K562 (cell line): Measurements from ENCODE around the gene ADD1. TPM values are rescaled to one million over a fixed set of nuclear protein-coding genes. Genes with fewer than 3 reads are reported as not detected.

Experiments used
- ARID1B ChIP-seq: fragments of 450-650 bp; IDR thresholded peaks from 2 replicates; pipeline ENCODE4 v1.6.1; 2016; ENCODE audit warnings: antibody characterized with exemption, mild to moderate bottlenecking, inconsistent platforms
- CBFA2T2 ChIP-seq: fragments of 450-650 bp; conservative IDR thresholded peaks from 2 replicates; pipeline ENCODE4 v1.6.1; 2017; ENCODE audit warnings: mild to moderate bottlenecking
- CTBP1 ChIP-seq: fragments of 450-650 bp; IDR thresholded peaks from 2 replicates; pipeline ENCODE4 v1.6.1; 2016; ENCODE audit warnings: borderline replicate concordance
- ELF2 ChIP-seq: fragments of 250-450 bp; sonication (Bioruptor Pico); IDR thresholded peaks from 2 replicates; pipeline ENCODE4 v1.5.0; 2021; ENCODE audit warnings: mild to moderate bottlenecking
- HOXB6 ChIP-seq: fragments of 250-450 bp; sonication (Bioruptor Pico); IDR thresholded peaks from 2 replicates; pipeline ENCODE4 v1.5.1; 2022; ENCODE audit warnings: mild to moderate bottlenecking, borderline replicate concordance
- JUND ChIP-seq, 2 experiments: IDR thresholded peaks; 2 replicates in 1 of 2; 3 replicates in 1 of 2; pipeline ENCODE4 v1.6.1; 2011; ENCODE audit warnings: borderline replicate concordance in 2 of 2, low read depth in 2 of 2, low read length in 2 of 2, improper control_type of control experiment in 1 of 2, missing biosample characterization in 1 of 2, missing genetic modification characterization in 1 of 2, missing genetic modification reagents in 1 of 2
- MAFF ChIP-seq: IDR thresholded peaks from 2 replicates; pipeline ENCODE4 v1.6.1; 2012; ENCODE audit warnings: low read length, improper control_type of control experiment
- MTA3 ChIP-seq: fragments of 450-650 bp; formaldehyde crosslinking; IDR thresholded peaks from 2 replicates; pipeline ENCODE4 v1.6.1; 2017; ENCODE audit warnings: mild to moderate bottlenecking, borderline replicate concordance
- NFIC ChIP-seq: fragments of 450-650 bp; IDR thresholded peaks from 2 replicates; pipeline ENCODE4 v1.6.1; 2017; ENCODE audit warnings: mild to moderate bottlenecking, inconsistent platforms
- POLR2AphosphoS2 ChIP-seq: IDR thresholded peaks from 2 replicates; pipeline ENCODE4 v1.6.1; 2012; ENCODE audit warnings: low read length, improper control_type of control experiment
- SAFB2 ChIP-seq: fragments of 200-400 bp; formaldehyde crosslinking; IDR thresholded peaks from 2 replicates; pipeline ENCODE4 v1.6.1; 2018; ENCODE audit warnings: borderline replicate concordance, low read length, low read depth, moderate library complexity; ENCODE audit not compliant: severe bottlenecking
- SIX5 ChIP-seq, 2 experiments: IDR thresholded peaks; 2 replicates each; pipeline ENCODE4 v1.6.1; 2011; ENCODE audit warnings: low read length in 2 of 2, borderline replicate concordance in 1 of 2, low read depth in 1 of 2, mild to moderate bottlenecking in 1 of 2, moderate library complexity in 1 of 2; ENCODE audit not compliant: insufficient read depth in 1 of 2
- SRSF1 ChIP-seq: fragments of 200-400 bp; formaldehyde crosslinking; IDR thresholded peaks from 2 replicates; pipeline ENCODE4 v1.6.1; 2017; ENCODE audit warnings: mild to moderate bottlenecking, low read depth, low read length, moderate library complexity
- SUPT5H ChIP-seq: fragments of 450-650 bp; IDR thresholded peaks from 2 replicates; pipeline ENCODE4 v1.6.1; 2016
- ZNF24 ChIP-seq: fragments of 450-650 bp; IDR thresholded peaks from 2 replicates; pipeline ENCODE4 v1.6.1; 2016
- ZNF79 ChIP-seq: fragments of 250-450 bp; sonication (Bioruptor Pico); IDR thresholded peaks from 2 replicates; pipeline ENCODE4 v1.4.0; 2020; ENCODE audit warnings: low read depth, mild to moderate bottlenecking, moderate library complexity
- polyA plus RNA-seq, 8 experiments: library from polyadenylated mRNA; depleted of rRNA in 4 of 8; stranded (reverse) in 5 of 8; unstranded in 3 of 8; fragments of >200 nt; fragmentation: Nextera tagmentation in 2 of 8; fragmentation: Illumina TruSeq in 1 of 8; extraction: Ambion mirVana in 2 of 8; extraction: Trizol in 1 of 8; gene quantifications; 2 replicates each; pipeline versions ENCODE4 v1.2.1 to v1.2.3, GENCODE V29; 2011 to 2014; ENCODE audit warnings: inconsistent platforms in 1 of 8, missing spikeins in 1 of 8
- total RNA-seq, 7 experiments: library from RNA; depleted of rRNA in 6 of 7; stranded (reverse); fragments of >200 nt in 6 of 7; fragmentation: Illumina TruSeq in 2 of 7; extraction: Trizol in 2 of 7; gene quantifications; 2 replicates each; pipeline versions ENCODE4 v1.2.1 to v1.2.3, GENCODE V29; 2011 to 2021; ENCODE audit warnings: low replicate concordance in 1 of 7
- TF ChIP-seq, protein P1 (sequence below): fragments of 450-650 bp; IDR thresholded peaks from 2 replicates; pipeline ENCODE4 v1.6.1; 2016; ENCODE audit warnings: missing biosample characterization, missing genetic modification characterization
- TF ChIP-seq, protein P2 (sequence below): sonication (generic); formaldehyde crosslinking; IDR thresholded peaks from 2 replicates; pipeline ENCODE4 v1.8.0; 2023; ENCODE audit warnings: mild to moderate bottlenecking, missing genetic modification reagents
- TF ChIP-seq, protein P3 (sequence below): sonication (generic); formaldehyde crosslinking; IDR thresholded peaks from 2 replicates; pipeline ENCODE4 v1.8.0; 2022; ENCODE audit warnings: mild to moderate bottlenecking, missing genetic modification reagents

ADD1 gene
- total and polyA plus RNA-seq, 9 of the 15 experiments (the other 6 are each of a cell fraction or from before 2014, with no cell fraction given) = 17.5 to 153 (median 74.0) TPM

DNA sequence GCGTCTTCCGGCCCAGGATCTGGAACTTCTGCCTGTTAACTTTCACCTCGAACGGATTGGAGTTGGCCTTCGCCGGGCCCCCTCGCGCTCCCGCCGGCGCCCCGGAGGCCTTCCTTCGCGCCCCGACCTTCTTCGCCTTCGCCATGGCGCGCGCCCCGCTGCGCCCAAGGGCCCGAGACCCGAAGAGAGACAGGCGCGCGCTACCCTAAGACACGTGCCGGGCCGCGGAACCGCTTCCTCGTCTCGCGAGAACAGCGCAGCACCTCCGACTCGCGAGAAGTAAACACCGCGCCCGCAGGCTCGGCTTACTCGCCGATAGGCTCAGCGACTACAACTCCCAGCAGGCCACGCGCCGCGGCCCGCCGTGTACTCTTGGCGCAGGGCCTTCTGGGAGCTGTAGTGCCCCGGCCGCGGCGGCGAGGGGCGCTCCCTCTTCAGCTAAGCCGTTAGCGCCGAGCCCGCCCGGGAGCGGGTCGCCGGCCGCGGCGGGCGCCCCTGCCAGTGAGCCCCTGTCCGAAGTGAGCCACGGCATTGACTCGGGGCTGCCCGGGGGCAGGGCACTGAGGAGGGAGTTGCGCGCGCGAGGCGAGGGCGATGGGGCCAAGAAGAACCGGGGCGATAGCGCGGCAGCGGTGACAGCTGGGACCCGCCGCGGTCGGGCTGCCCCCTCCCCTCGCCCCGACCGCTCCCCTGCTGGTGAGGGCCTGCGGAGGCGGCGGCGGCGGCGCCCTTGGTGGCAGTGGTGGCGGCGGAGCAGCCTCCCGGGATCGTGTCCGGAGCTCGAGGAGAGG is 119.7 kb downstream of the ADD1 start, which contains the start of the genes GRK4 and NOP14 (continued):
- TF ChIP-seq POLR2AphosphoS2 (no peak), ZNF79 (CRISPR knock-in tag) (no peak), SAFB2 (no peak), JUND (IDR thresholded peaks at IDR 0.05; ENCODE audit: borderline replicate concordance, low read depth, low read length) (0 out of 2 replicates have a peak, but pooled peaks have one; percentile 31), JUND (tag; IDR thresholded peaks at IDR 0.05; ENCODE audit: borderline replicate concordance, low read depth, low read length) (no peak; the same call in 2 of the 3 replicates), CBFA2T2 (no peak), CTBP1 (peak; percentile 87), ZNF24 (0 out of 2 replicates have a peak, but pooled peaks have one; percentile 13), SRSF1 (no peak), MAFF (peak; percentile 73; the same call in 1 of the 2 replicates), ARID1B (no peak), ELF2 (CRISPR knock-in tag) (peak; percentile 74; the same call in 1 of the 2 replicates), HOXB6 (CRISPR knock-in tag) (no peak), MTA3 (peak; percentile 76), SUPT5H (peak; percentile 80), SIX5 (IDR thresholded peaks at IDR 0.05; ENCODE audit: borderline replicate concordance in 1 of 2, insufficient read depth in 1 of 2, low read depth in 1 of 2, low read length in 2 of 2) (peak; percentile 94 to 97), NFIC (peak; percentile 41; the same call in 1 of the 2 replicates)
- TF ChIP-seq, protein P1, sequence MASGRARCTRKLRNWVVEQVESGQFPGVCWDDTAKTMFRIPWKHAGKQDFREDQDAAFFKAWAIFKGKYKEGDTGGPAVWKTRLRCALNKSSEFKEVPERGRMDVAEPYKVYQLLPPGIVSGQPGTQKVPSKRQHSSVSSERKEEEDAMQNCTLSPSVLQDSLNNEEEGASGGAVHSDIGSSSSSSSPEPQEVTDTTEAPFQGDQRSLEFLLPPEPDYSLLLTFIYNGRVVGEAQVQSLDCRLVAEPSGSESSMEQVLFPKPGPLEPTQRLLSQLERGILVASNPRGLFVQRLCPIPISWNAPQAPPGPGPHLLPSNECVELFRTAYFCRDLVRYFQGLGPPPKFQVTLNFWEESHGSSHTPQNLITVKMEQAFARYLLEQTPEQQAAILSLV = no peak
- TF ChIP-seq, protein P2, sequence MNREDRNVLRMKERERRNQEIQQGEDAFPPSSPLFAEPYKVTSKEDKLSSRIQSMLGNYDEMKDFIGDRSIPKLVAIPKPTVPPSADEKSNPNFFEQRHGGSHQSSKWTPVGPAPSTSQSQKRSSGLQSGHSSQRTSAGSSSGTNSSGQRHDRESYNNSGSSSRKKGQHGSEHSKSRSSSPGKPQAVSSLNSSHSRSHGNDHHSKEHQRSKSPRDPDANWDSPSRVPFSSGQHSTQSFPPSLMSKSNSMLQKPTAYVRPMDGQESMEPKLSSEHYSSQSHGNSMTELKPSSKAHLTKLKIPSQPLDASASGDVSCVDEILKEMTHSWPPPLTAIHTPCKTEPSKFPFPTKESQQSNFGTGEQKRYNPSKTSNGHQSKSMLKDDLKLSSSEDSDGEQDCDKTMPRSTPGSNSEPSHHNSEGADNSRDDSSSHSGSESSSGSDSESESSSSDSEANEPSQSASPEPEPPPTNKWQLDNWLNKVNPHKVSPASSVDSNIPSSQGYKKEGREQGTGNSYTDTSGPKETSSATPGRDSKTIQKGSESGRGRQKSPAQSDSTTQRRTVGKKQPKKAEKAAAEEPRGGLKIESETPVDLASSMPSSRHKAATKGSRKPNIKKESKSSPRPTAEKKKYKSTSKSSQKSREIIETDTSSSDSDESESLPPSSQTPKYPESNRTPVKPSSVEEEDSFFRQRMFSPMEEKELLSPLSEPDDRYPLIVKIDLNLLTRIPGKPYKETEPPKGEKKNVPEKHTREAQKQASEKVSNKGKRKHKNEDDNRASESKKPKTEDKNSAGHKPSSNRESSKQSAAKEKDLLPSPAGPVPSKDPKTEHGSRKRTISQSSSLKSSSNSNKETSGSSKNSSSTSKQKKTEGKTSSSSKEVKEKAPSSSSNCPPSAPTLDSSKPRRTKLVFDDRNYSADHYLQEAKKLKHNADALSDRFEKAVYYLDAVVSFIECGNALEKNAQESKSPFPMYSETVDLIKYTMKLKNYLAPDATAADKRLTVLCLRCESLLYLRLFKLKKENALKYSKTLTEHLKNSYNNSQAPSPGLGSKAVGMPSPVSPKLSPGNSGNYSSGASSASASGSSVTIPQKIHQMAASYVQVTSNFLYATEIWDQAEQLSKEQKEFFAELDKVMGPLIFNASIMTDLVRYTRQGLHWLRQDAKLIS = no peak
- TF ChIP-seq, protein P3, sequence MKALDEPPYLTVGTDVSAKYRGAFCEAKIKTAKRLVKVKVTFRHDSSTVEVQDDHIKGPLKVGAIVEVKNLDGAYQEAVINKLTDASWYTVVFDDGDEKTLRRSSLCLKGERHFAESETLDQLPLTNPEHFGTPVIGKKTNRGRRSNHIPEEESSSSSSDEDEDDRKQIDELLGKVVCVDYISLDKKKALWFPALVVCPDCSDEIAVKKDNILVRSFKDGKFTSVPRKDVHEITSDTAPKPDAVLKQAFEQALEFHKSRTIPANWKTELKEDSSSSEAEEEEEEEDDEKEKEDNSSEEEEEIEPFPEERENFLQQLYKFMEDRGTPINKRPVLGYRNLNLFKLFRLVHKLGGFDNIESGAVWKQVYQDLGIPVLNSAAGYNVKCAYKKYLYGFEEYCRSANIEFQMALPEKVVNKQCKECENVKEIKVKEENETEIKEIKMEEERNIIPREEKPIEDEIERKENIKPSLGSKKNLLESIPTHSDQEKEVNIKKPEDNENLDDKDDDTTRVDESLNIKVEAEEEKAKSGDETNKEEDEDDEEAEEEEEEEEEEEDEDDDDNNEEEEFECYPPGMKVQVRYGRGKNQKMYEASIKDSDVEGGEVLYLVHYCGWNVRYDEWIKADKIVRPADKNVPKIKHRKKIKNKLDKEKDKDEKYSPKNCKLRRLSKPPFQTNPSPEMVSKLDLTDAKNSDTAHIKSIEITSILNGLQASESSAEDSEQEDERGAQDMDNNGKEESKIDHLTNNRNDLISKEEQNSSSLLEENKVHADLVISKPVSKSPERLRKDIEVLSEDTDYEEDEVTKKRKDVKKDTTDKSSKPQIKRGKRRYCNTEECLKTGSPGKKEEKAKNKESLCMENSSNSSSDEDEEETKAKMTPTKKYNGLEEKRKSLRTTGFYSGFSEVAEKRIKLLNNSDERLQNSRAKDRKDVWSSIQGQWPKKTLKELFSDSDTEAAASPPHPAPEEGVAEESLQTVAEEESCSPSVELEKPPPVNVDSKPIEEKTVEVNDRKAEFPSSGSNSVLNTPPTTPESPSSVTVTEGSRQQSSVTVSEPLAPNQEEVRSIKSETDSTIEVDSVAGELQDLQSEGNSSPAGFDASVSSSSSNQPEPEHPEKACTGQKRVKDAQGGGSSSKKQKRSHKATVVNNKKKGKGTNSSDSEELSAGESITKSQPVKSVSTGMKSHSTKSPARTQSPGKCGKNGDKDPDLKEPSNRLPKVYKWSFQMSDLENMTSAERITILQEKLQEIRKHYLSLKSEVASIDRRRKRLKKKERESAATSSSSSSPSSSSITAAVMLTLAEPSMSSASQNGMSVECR (CRISPR knock-in tag) = peak; percentile 60; the same call in 1 of the 2 replicates
